Nephron (organoid): ENCODE data around the gene PTMA.
A peak's percentile ranks its signal among the peaks of the same experiment; 100 is the strongest.

Experiments
- H3K27ac Mint-ChIP-seq, 3 experiments: 2 replicates each; pipeline ENCODE4 v1.8.0; 2020; ENCODE audit warnings: mixed read lengths in 3 of 3, mild to moderate bottlenecking in 2 of 3, moderate library complexity in 1 of 3
- H3K27me3 Mint-ChIP-seq: 2 replicates; pipeline ENCODE4 v1.8.0; 2021; ENCODE audit warnings: low read depth, mild to moderate bottlenecking, moderate library complexity, mixed read lengths
- H3K36me3 Mint-ChIP-seq: 2 replicates; pipeline ENCODE4 v1.8.0; 2020; ENCODE audit warnings: low read depth, mixed read lengths
- H3K4me1 Mint-ChIP-seq: 2 replicates; pipeline ENCODE4 v1.8.0; 2020; ENCODE audit warnings: mixed read lengths
- H3K4me3 Mint-ChIP-seq, 3 experiments: 2 replicates each; pipeline ENCODE4 v1.8.0; 2020; ENCODE audit warnings: mild to moderate bottlenecking in 3 of 3, mixed read lengths in 3 of 3, moderate library complexity in 2 of 3
- H3K9me3 Mint-ChIP-seq: 2 replicates; pipeline ENCODE4 v1.8.0; 2020; ENCODE audit warnings: mixed read lengths
- CTCF ChIP-seq, 3 experiments: fragments of 200-600 bp; sonication (generic); IDR thresholded peaks; one replicate each; pipeline ENCODE4 v1.5.0; 2021; ENCODE audit warnings: antibody characterized with exemption in 3 of 3; ENCODE audit not compliant: unreplicated experiment in 3 of 3

PTMA gene

GRCh38 chr2:231662811-231663457 lies 45.4 kb upstream of the PTMA start:
- Mint-ChIP-seq H3K4me3 (peak overlapping the region; percentile 72 to 75 (median 73)), H3K9me3 (no peaks in the 10 kb centered on the region), H3K27me3 (no peaks in the 10 kb centered on the region), H3K36me3 (no peaks in the 10 kb centered on the region), H3K27ac (peak overlapping the region; percentile 91 to 98 (median 92)), H3K4me1 (peaks cover 17% of the 10 kb centered on the region)
- TF ChIP-seq CTCF (IDR thresholded peaks at IDR 0.05; ENCODE audit: unreplicated experiment in 3 of 3) = no peak

GRCh38 chr2:231663458-231664212 lies 44.7 kb upstream of the PTMA start:
- H3K9me3 Mint-ChIP-seq = no peaks in the 10 kb centered on the region
- peak overlapping the region; percentile 25 to 75 (median 57) for H3K4me3 Mint-ChIP-seq
- H3K4me1 Mint-ChIP-seq = peaks cover 17% of the 10 kb centered on the region
- no peaks in the 10 kb centered on the region for H3K36me3 Mint-ChIP-seq
- H3K27ac Mint-ChIP-seq = peak overlapping the region; percentile 91 to 98 (median 92)
- H3K27me3 Mint-ChIP-seq = no peaks in the 10 kb centered on the region
- TF ChIP-seq CTCF (IDR thresholded peaks at IDR 0.05; ENCODE audit: unreplicated experiment in 3 of 3) = no peak

GRCh38 chr2:231664727-231665126 lies 43.6 kb upstream of the PTMA start:
- Mint-ChIP-seq H3K36me3 (no peaks in the 10 kb centered on the region), H3K4me1 (peaks cover 22% of the 10 kb centered on the region), H3K4me3 (no peak overlapping the region), H3K27ac (peak overlapping the region; percentile 68 to 98 (median 91)), H3K27me3 (no peaks in the 10 kb centered on the region), H3K9me3 (no peaks in the 10 kb centered on the region)
- TF ChIP-seq CTCF (IDR thresholded peaks at IDR 0.05; ENCODE audit: unreplicated experiment in 3 of 3) = no peak

- Mint-ChIP-seq H3K9me3 (no peaks in the 10 kb centered on the region), H3K4me1 (peaks cover 22% of the 10 kb centered on the region), H3K27me3 (no peaks in the 10 kb centered on the region), H3K36me3 (no peaks in the 10 kb centered on the region), H3K4me3 (peak overlapping the region; percentile 59 to 85 (median 67)), H3K27ac (peak overlapping the region; percentile 98 to 99 (median 98))
- no peak for TF ChIP-seq CTCF (IDR thresholded peaks at IDR 0.05; ENCODE audit: unreplicated experiment in 3 of 3)
Observed at GRCh38 chr2:231665245-231666170, 42.8 kb upstream of the PTMA start.

- Mint-ChIP-seq H3K36me3 (no peaks in the 10 kb centered on the region), H3K9me3 (no peaks in the 10 kb centered on the region), H3K27ac (peak overlapping the region; percentile 98 to 99 (median 98)), H3K4me3 (peak overlapping the region; percentile 78 to 85 (median 81)), H3K27me3 (no peaks in the 10 kb centered on the region), H3K4me1 (peaks cover 22% of the 10 kb centered on the region)
- TF ChIP-seq CTCF (IDR thresholded peaks at IDR 0.05; ENCODE audit: unreplicated experiment in 3 of 3) = no peak
Observed at GRCh38 chr2:231666171-231667095, 41.9 kb upstream of the PTMA start.
